Effector memory CD4-positive, alpha-beta T cell (primary cell): ENCODE results near the gene UPK3A.
A peak's percentile ranks its signal among the peaks of the same experiment; 100 is the strongest.

ENCODE experiments used
- DNase-seq, 3 donors: peaks; one replicate each; pipeline ENCODE4 v3.0.0-alpha.2; 2020
- H3K27ac ChIP-seq: 2 replicates; pipeline ENCODE4 v1.7.0; 2013; ENCODE audit warnings: mild to moderate bottlenecking, low read length, moderate library complexity; ENCODE audit not compliant: insufficient read depth, poor library complexity, severe bottlenecking
- H3K27me3 ChIP-seq: replicated peaks from 2 replicates; pipeline ENCODE4 v1.7.0; 2013; ENCODE audit warnings: mild to moderate bottlenecking, low read length; ENCODE audit not compliant: insufficient read depth, control insufficient read depth, poor library complexity, severe bottlenecking
- H3K36me3 ChIP-seq: 2 replicates; pipeline ENCODE4 v1.7.0; 2013; ENCODE audit warnings: mild to moderate bottlenecking, low read length, moderate library complexity; ENCODE audit not compliant: control insufficient read depth, insufficient read depth
- H3K4me1 ChIP-seq: 2 replicates; pipeline ENCODE4 v1.7.0; 2013; ENCODE audit warnings: low read length, mild to moderate bottlenecking; ENCODE audit not compliant: control insufficient read depth, insufficient read depth, poor library complexity, severe bottlenecking
- H3K4me3 ChIP-seq: 2 replicates; pipeline ENCODE4 v1.7.0; 2013; ENCODE audit warnings: low read length, low read depth, mild to moderate bottlenecking; ENCODE audit not compliant: insufficient read depth, poor library complexity, severe bottlenecking
- H3K9me3 ChIP-seq: 2 replicates; pipeline ENCODE4 v1.7.0; 2013; ENCODE audit warnings: mild to moderate bottlenecking, low read length, moderate library complexity; ENCODE audit not compliant: control insufficient read depth

Gene UPK3A

GRCh38 chr22:45240810-45241631, 43.7 kb upstream of the UPK3A start, which contains the start of gene KIAA0930:
TSS of gene KIAA0930 (minus strand) at chr22:45240894. CDS start at chr22:45240703, 191 bp downstream.
- peak; percentile 70 to 80 (median 78) for DNase-seq
- Histone ChIP-seq H3K27ac (peak within 1 kb of the TSS; percentile 42), H3K36me3 (no peaks in the 10 kb centered on the region), H3K4me1 (peaks cover 16% of the 10 kb centered on the region), H3K9me3 (no peaks in the 10 kb centered on the region), H3K27me3 (no peaks in the 10 kb centered on the region), H3K4me3 (peak within 1 kb of the TSS; percentile 68)

DNA sequence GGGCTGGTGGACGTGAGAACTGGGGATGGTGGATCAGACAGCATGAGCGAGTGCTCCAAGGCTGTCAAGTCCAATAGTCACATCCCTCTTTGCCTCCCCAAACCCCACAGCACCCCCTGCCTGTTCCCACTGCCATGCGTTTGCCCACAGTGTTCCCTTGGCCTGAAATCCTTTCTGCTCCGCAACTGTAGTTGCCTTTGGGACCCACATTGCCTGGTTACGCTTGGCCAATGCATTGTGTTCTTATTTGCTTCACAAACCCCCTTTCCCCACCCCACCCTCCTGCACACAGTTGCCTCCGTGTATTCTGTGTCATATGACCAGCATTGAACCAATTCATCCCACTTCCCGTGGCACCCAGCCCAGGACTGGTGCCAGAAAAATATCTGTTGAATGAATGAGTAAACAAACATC, 42.0 kb upstream of the UPK3A start:
- Histone ChIP-seq H3K36me3 (no peaks in the 10 kb centered on the region), H3K4me3 (no peak overlapping the region), H3K9me3 (no peaks in the 10 kb centered on the region), H3K4me1 (peaks cover 16% of the 10 kb centered on the region), H3K27ac (no peak overlapping the region), H3K27me3 (no peaks in the 10 kb centered on the region)
- DNase-seq, result no peak

DNA sequence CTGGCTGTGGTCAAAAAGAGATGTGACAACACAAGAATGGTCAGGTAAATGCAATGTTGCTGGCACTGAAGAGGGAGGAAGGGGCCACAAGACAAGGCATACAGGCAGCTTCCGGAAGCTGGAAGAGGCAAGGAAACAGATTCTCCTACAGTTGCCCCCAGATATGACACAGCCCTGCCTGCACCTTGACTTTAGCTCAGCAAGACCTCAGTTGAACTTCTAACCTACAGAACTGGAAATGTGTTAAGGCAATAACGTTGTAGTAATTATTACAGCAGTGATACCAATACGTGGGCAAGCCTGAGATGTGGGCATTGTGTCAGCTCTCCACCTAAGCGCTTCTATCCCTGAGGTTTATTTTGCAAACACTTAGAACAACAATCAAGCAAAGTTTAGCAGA, 39.8 kb upstream of the UPK3A start:
- no peaks in the 10 kb centered on the region for H3K27me3 ChIP-seq
- no peaks in the 10 kb centered on the region for H3K36me3 ChIP-seq
- H3K9me3 ChIP-seq, result no peaks in the 10 kb centered on the region
- H3K4me3 ChIP-seq, result no peak overlapping the region
- no peak overlapping the region for H3K27ac ChIP-seq
- H3K4me1 ChIP-seq, result peaks cover 10% of the 10 kb centered on the region
- DNase-seq, result no peak

DNA sequence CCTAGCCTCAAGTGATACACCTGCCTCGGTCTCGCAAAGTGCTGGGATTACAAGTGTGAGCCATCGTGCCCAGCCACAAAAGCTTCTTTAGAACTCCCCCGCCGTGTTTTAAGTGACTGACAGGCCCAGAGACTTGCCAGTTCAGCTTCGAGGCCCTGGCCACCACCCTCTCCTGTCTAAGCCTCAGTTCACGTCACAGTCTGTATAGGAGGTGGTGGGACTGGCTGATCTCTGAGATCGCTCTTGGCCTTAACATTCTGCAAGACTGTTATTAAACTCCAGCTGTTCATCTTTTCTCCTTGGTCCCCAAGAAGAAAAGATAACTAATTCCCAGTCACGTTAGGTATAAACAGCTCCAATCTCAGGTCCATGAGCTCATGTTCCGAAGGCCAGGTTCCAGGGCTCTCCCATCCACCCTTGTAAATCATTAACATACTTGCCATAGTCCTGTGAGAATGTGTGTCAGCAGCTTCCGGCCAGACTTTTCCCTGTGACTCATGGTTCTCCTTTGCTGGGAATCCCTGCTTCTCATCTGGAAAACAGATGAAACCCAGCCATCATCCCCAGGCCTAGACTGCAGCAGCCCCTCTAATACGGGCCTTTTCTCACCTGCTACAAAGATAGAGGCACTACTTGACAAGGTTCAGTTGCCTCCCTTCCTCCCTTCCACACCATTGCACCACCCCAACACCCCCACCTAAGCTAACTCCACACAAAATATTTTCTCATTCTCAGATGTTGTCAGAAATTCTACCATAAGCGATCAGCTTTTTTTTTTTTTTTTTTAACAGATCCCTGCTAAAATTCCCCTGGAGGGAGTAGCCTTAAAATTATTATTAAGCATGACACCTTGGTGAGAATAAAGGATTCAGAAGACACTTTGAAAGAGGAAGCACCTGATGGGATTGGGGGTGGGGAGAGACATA, 38.4 kb upstream of the UPK3A start:
- Histone ChIP-seq H3K27ac (no peak overlapping the region), H3K27me3 (no peaks in the 10 kb centered on the region), H3K4me3 (no peak overlapping the region), H3K36me3 (no peaks in the 10 kb centered on the region), H3K9me3 (no peaks in the 10 kb centered on the region), H3K4me1 (peaks cover 2% of the 10 kb centered on the region)
- no peak for DNase-seq

DNA sequence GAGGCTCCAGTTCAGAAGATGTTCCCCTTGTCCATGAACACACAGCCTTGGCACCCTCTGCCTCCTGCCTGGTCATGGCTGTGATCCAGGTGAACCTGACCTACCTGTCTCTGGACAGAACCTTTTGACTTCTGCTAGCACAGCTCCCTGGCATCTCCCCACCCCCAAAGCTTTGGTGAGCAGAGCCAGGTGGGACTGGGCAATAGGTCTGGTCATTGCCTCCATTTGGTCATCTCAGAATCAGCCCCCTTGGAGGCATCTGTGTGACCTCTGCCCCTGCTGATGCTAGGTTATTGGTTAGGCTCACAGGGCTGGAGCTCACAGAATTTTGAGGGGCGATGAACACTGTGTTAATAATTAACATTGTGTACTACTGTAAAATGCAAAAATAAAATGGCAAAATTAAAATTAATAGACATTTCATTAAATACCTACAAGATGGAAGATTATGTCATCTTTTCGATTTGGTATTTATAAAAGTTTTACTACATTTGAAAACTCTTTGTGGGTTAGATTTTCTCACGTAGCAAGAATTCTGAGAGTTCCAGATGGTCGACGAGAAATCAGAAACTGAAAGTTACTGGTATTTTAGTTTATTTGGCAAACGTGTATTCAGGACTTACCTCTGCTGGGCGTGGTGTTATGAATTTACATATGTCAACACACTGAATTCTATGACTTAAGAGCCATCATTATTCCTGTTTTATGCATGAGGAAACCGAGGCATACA, 35.8 kb upstream of the UPK3A start:
- Histone ChIP-seq H3K27me3 (no peaks in the 10 kb centered on the region), H3K9me3 (no peaks in the 10 kb centered on the region), H3K4me3 (no peak overlapping the region), H3K4me1 (no peaks in the 10 kb centered on the region), H3K27ac (no peak overlapping the region), H3K36me3 (no peaks in the 10 kb centered on the region)
- no peak for DNase-seq

- no peak for DNase-seq
- H3K4me3 ChIP-seq, result no peak overlapping the region
- H3K27me3 ChIP-seq, result no peaks in the 10 kb centered on the region
- H3K9me3 ChIP-seq, result no peaks in the 10 kb centered on the region
- no peaks in the 10 kb centered on the region for H3K36me3 ChIP-seq
- no peak overlapping the region for H3K27ac ChIP-seq
- no peaks in the 10 kb centered on the region for H3K4me1 ChIP-seq
These were observed 32.9 kb upstream of the UPK3A start for GRCh38 chr22:45251825-45252224.

GRCh38 chr22:45253039-45253641, 31.6 kb upstream of the UPK3A start:
- Histone ChIP-seq H3K36me3 (no peaks in the 10 kb centered on the region), H3K27ac (no peak overlapping the region), H3K27me3 (no peaks in the 10 kb centered on the region), H3K4me3 (no peak overlapping the region), H3K4me1 (no peaks in the 10 kb centered on the region), H3K9me3 (no peaks in the 10 kb centered on the region)
- no peak for DNase-seq

- Histone ChIP-seq H3K27ac (no peak overlapping the region), H3K27me3 (no peaks in the 10 kb centered on the region), H3K4me3 (no peak overlapping the region), H3K9me3 (no peaks in the 10 kb centered on the region), H3K4me1 (no peaks in the 10 kb centered on the region), H3K36me3 (no peaks in the 10 kb centered on the region)
- no peak for DNase-seq
These were observed 30.4 kb upstream of the UPK3A start for GRCh38 chr22:45254388-45254787.

DNA sequence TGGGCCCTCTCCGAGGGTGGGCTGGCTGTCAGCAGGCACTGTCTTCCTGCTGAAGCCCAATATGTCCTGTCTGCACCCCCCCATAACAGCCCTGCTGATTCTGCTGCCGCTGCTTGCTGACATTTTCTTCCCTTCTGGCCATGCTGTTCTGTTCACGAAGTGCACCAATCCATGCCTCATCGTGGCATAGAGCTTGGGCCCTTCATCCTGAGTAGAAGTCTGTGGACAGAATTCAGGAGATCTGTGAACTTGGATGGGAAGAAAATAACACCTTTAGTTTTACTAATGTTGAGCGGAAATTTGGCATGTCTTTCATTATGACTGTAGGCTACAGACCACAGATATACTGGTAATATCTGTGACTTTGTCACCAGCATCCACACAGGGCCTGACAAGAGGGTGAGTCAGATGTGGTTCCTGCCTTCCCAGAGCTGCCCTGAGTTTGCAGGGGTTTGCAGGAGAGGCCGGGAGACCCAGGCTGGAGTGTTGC, 29.9 kb upstream of the UPK3A start:
- no peak overlapping the region for H3K4me3 ChIP-seq
- no peak overlapping the region for H3K27ac ChIP-seq
- no peak for DNase-seq

More for the DNA sequence above, 29.9 kb upstream of the UPK3A start:
- no peaks in the 10 kb centered on the region for H3K36me3 ChIP-seq
- H3K9me3 ChIP-seq, result no peaks in the 10 kb centered on the region
- no peaks in the 10 kb centered on the region for H3K4me1 ChIP-seq
- no peaks in the 10 kb centered on the region for H3K27me3 ChIP-seq
